HS-27A (cell line): ENCODE measurements around the gene TXNDC11.

Source experiments
- DNase-seq: peaks from one replicate; pipeline ENCODE4 v3.0.0-alpha.2; 2012; ENCODE audit warnings: low read depth, missing footprints

The TXNDC11 gene

DNA sequence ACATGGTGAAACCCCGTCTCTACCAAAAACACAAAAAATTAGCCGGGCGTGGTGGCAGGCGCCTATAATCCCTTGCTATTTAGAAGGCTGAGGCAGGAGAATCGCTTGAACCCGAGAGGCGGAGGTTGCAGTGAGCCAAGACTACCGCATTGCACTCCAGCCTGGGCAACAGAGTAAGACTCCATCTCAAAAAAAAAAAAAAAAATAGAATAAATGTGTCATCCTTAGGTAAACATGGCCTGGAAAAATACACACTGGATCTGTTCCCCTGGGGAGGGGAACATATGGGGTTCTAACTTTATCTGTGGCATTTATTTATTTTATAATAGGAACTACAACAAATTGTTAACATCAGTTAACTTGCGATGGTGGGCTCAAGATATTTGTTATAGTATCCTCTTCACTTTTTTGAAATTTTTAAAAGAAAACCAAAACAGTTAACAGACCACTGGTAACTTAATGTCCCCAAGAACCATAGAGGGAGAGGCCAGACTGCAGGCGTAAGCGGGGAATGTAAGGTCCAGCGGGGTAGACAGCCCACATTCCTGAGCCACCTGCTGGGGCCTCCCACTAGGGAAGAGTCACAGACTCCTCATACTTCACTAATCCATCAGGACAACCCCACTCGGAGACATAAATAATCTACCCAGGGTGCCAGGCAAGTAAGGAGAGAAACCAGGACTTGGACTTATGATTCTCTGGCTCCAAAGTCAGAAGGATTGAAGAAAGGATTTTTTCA, 12.5 kb upstream of the TXNDC11 start:
- DNase-seq, result no peak

DNA sequence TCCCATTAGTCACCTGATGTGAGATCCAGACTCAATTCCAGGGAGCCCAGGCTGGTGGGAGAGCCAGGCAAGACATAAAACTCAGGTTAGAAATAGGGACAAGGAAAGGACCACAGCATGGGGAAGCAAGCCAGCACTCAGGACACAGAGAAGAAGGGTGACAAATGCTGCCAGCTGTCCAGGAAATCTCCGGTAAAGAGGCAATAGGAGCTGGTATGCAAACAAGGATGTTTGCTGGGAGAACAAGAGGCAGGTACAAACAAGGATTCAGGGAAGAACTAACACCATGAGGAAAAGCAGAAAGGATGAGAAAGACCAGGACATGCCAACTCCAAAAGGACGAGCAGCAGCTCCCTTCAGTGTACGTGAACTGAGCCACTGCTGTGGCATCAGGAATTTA, 10.2 kb upstream of the TXNDC11 start:
- no peak for DNase-seq

GRCh38 chr16:11750056-11750455, 7.4 kb upstream of the TXNDC11 start:
- no peak for DNase-seq

- no peak for DNase-seq
Observed at GRCh38 chr16:11748404-11749254, 6.0 kb upstream of the TXNDC11 start.

DNA sequence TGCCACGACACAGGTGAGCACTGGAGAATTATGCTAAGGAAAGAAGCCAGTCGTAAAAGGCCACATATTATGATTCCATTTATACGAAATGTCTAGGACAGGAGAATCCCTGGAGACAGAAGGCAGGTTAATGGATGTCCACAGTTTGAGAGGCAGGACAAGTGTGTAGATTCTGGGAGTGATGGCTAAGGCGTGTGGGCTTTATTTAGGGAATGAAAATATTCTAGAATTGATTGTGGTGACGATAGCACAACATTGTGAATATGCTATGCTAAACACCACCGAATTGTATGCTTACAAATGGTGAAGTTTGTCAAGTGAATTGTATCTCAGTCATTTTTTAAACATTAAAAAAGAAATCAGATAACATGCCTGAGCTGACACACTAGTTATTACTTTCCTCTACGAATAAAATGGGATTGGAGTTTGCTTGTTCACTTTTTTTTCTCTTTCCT, 5.3 kb upstream of the TXNDC11 start:
- DNase-seq, result no peak

DNA sequence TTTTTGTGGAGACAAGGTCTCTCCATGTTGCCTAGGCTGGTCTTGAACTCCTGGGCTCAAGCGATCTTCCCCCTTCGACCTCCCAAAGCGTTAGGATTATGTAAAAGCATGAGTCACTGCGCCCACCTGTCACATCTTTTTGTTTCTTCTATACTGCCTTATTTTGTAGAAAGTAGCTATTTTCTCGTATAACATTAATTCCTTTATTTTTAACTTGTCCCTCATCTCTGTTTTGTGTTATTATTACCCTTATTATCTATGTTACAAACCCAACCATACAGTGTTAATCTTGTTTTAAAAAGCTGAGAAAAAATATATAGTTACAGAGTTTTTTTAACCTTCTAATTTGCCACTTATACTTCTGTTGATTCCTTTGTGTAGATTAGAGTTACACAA, 1.4 kb upstream of the TXNDC11 start:
- DNase-seq, result no peak

DNA sequence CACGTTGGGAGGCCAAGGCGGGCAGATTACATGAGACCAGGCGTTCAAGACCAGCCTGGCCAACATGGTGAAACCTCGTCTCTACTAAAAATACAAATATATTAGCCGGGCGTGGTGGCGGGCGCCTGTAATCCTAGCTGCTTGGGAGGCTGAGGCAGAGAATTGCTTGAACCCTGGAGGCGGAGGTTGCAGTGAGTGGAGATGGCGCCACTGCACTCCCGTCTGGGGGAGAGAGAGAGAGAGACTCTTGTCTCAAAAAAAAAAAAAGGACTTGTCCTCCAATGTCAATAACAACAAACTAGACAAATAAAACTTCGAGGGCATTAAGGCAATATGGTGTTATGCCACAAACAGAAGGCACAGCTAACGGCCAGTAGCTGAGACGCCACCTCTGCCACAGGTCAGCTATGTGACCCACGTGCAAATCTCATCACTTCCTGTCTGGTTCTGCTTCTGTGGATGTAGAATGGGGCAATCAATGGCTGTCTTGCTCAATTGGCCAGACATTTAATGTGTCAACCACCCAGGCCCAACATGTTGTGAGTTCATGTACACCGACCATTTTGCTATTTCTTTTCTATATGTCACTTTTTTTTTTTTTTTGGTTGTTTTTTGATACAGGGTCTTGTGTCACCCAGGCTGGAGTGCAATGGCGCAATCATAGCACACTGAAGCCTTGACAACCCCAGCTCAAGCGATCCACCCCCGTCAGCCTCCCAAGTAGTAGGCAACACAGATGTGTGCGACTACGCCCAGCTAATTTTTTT, 834 bp upstream of the TXNDC11 start:
- DNase-seq, result no peak

- DNase-seq, result no peak
Observed at GRCh38 chr16:11742093-11742535, 543 bp downstream of the TXNDC11 start.

DNA sequence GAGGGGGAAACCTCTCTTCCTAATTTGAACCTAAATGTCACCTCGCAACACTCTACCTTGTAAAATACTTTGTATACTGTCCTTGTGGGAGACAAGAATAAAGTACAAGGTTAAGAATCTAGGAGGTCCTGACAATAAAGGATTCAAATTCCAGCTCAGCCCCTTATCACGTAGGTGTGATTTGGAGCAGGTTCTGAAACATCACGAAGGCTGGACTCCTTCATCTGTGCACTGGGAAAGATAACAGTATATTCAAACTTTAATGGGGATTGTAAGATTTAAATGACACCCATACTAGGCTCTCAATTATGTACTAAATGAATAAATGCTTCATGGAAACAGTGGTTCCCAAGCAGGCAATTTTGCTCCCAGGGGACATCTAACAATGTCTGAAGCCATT, 2.1 kb downstream of the TXNDC11 start:
- no peak for DNase-seq

DNA sequence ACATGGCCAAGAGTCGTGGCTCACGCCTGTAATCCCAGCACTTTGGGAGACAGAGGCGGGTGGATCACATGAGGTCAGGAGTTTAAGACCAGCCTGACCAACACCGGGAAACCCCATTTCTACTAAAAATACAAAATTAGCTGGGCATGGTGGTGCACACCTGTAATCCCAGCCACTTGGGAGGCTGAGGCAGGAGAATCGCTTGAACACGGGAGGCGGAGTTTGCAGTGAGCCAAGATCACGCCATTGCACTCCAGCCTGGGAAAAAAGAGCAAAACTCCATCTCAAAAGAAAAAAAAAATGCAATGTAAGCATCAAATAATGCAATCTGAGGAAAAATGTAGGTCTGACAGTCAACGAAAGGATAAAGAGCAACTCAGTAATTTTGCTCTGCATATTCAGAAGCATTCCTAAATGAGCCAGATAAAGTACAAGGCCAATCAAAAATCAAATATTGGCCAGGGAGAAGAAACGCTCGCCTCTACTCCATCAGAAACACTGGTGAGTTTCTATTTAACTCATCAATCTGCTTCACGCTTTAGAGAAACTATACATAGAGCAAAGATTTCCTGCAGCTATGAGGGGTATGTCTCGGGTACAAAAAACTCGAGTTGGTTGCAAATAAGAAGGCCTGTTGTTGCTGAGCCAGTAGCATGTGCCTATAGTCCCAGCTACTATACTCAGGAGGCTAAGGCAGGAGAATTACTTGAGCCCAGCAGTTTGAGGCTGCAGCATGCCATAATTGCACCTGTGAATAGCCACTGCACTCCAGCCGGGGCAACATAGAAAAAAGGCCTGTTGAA, 3.7 kb downstream of the TXNDC11 start:
- no peak for DNase-seq

DNA sequence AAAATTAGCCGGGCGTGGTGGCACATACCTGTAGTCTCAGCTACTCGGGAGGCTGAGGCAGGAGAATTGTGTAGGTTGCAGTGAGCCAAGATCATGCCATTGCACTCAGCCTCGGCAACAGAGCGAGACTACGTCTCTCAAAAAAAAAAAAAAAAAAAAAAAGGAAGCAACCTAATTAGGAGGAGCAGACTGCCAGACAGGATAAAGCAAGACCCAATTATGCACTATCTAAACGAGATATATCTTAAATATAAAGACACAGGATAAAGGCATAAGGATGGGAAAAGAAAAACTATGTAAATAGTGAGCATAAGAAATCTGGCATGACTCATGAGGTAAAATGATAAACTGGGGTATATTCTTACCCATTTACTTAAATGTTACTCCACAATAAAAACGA, 4.9 kb downstream of the TXNDC11 start:
- no peak for DNase-seq

DNA sequence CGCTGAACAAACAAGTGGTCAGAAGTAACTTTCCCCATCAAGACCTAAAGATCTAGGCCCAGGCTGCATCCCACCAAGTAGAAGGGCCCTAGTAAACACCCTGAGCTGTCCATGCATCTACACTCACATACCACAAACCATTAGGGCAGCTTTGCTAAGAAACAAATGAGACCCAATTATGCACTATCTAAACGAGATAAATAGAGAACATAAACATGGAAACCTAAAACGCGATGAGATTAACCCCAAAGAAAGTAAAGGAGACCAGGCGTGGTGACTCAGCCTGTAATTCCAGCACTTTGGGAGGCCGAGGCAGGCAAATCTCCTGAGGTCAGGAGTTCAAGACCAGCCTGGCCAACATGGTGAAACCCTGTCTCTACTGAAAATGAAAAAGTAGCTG, 5.8 kb downstream of the TXNDC11 start:
- no peak for DNase-seq

- no peak for DNase-seq
Observed at GRCh38 chr16:11735787-11736186, 6.9 kb downstream of the TXNDC11 start.

DNA sequence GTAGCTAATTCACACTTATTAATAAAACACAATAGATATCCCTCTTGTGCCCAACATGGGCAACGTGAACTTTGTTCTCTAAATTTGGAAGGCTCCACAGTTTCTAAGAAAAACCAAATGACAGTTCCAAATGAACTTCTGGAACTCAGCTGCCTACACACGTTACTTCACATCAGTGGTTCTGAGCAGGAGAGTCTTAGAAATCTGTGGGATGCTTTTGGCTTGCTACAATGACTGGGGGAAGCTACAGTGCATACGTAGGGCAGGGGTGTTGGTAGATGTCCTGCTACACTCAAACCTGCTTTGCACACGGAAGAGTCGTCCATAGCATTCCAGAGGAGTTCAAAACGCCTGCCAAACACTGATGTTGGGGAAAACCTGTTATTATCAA, 8.0 kb downstream of the TXNDC11 start:
- no peak for DNase-seq

- DNase-seq, result no peak
Observed at GRCh38 chr16:11734025-11734652, 8.5 kb downstream of the TXNDC11 start.

- DNase-seq, result no peak
Observed at GRCh38 chr16:11731222-11731621, 11.4 kb downstream of the TXNDC11 start.

- no peak for DNase-seq
Observed at GRCh38 chr16:11729787-11730186, 12.9 kb downstream of the TXNDC11 start.

- no peak for DNase-seq
Observed at GRCh38 chr16:11727796-11728543, 14.7 kb downstream of the TXNDC11 start.

- DNase-seq, result no peak
Observed at GRCh38 chr16:11726008-11726407, 16.6 kb downstream of the TXNDC11 start.

GRCh38 chr16:11725457-11725856, 17.2 kb downstream of the TXNDC11 start:
- no peak for DNase-seq

DNA sequence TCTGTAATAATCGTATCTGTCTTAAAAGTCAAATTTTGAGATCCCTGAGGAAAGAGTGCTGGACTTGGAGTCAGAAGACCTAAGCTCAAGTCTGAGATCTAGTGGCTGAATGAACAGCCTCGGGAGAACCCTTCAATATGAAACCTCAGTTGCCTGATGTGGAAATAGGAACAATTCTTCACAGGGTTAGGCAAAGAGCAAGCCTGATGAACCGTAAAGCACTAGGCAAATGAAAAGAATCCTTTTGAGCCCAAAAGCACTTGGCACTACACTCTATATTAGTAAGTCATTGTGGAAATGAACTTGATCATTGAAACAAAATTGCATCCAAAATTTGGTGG, 20.2 kb downstream of the TXNDC11 start:
- DNase-seq, result no peak
